Stimulated activated CD8-positive, alpha-beta memory T cell treated with anti-CD3 and anti-CD28 coated beads, Interleukin-4, amount 100 ng/mL, for 24 hours (primary cell): ENCODE results near the gene RHOV.

Experiments used
- DNase-seq: peaks from one replicate; pipeline ENCODE4 v3.0.0-alpha.2; 2020; ENCODE audit warnings: low read depth

RHOV gene

DNA sequence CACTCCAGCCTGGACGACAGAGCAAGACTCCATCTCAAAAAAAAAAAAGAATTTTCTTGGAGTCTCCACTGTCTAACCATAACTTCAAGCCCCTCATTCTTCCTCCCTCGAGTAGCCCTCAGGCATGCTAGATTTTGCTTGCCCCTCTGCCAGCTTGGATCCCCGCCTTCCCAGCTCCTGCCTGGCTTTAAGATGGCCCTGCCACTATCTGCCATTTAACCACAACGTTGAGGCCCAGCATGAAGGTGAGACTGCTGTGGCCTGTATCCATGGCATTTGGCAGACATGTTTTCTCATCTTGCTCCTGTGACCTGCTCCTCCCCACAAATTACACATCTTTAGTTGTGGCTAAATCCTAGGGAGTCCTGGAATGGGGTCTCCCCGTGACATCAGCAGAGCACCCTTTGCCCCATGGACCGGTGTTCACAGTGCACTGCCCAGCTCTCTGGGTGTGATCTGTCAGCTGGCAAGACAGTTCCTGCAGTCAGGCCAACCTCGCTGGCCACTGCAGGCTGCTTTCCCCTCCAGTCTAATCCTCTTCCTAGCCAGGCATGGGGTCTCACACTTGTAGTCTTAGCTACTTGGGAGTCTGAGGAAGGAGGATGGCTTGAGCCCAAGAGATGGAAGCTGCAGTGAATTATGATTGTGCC is 30.6 kb upstream of the RHOV start:
- no peak for DNase-seq

DNA sequence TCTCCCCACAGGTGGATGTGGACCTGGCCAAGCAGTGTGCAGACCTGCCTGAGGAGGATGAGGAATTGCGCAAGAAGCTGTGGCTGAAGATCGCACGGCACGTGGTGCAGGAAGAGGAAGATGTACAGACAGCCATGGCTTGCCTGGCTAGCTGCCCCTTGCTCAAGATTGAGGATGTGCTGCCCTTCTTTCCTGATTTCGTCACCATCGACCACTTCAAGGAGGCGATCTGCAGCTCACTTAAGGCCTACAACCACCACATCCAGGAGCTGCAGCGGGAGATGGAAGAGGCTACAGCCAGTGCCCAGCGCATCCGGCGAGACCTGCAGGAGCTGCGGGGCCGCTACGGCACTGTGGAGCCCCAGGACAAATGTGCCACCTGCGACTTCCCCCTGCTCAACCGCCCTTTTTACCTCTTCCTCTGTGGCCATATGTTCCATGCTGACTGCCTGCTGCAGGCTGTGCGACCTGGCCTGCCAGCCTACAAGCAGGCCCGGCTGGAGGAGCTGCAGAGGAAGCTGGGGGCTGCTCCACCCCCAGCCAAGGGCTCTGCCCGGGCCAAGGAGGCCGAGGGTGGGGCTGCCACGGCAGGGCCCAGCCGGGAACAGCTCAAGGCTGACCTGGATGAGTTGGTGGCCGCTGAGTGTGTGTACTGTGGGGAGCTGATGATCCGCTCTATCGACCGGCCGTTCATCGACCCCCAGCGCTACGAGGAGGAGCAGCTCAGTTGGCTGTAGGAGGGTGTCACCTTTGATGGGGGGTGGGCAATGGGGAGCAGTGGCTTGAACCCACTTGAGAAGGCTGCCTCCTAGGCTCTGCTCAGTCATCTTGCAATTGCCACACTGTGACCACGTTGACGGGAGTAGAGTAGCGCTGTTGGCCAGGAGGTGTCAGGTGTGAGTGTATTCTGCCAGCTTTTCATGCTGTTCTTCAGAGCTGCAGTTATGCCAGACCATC is 28.8 kb upstream of the RHOV start:
- no peak for DNase-seq

DNA sequence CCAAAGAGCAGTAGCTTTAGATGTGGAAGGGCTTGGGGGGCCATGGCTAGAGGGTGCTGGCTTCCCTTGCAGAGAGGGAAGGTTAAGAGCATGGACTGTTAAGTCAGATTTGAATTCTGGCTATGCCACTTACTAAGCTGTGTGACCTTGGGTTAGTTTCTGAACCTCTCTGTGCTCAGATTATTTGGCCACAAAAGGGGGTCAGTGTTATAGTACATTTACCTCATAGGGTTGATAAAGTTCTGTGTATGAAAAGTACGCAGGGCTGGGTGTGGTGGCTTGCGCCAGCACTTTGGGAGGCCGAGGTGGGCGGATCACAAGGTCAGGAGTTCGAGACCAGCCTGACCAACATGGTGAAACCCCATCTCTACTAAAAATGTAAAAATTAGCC is 27.0 kb upstream of the RHOV start:
- DNase-seq, result no peak

DNA sequence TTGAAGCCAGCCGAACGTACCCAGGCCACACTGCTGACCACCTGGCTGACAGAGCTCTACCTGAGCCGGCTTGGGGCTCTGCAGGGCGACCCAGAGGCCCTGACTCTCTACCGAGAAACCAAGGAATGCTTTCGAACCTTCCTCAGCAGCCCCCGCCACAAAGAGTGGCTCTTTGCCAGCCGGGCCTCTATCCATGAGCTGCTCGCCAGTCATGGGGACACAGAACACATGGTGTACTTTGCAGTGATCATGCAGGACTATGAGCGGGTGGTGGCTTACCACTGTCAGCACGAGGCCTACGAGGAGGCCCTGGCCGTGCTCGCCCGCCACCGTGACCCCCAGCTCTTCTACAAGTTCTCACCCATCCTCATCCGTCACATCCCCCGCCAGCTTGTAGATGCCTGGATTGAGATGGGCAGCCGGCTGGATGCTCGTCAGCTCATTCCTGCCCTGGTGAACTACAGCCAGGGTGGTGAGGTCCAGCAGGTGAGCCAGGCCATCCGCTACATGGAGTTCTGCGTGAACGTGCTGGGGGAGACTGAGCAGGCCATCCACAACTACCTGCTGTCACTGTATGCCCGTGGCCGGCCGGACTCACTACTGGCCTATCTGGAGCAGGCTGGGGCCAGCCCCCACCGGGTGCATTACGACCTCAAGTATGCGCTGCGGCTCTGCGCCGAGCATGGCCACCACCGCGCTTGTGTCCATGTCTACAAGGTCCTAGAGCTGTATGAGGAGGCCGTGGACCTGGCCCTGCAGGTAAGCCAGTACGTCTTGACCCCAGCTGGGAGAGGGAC is 26.4 kb upstream of the RHOV start:
- no peak for DNase-seq

DNA sequence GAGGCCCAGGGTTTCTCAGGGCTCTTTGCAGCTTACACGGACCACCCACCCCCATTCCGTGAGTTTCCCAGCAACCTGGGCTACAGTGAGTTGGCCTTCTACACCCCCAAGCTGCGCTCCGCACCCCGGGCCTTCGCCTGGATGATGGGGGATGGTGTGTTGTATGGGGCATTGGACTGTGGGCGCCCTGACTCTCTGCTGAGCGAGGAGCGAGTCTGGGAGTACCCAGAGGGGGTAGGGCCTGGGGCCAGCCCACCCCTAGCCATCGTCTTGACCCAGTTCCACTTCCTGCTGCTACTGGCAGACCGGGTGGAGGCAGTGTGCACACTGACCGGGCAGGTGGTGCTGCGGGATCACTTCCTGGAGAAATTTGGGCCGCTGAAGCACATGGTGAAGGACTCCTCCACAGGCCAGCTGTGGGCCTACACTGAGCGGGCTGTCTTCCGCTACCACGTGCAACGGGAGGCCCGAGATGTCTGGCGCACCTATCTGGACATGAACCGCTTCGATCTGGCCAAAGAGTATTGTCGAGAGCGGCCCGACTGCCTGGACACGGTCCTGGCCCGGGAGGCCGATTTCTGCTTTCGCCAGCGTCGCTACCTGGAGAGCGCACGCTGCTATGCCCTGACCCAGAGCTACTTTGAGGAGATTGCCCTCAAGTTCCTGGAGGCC is 25.6 kb upstream of the RHOV start:
- DNase-seq, result no peak

DNA sequence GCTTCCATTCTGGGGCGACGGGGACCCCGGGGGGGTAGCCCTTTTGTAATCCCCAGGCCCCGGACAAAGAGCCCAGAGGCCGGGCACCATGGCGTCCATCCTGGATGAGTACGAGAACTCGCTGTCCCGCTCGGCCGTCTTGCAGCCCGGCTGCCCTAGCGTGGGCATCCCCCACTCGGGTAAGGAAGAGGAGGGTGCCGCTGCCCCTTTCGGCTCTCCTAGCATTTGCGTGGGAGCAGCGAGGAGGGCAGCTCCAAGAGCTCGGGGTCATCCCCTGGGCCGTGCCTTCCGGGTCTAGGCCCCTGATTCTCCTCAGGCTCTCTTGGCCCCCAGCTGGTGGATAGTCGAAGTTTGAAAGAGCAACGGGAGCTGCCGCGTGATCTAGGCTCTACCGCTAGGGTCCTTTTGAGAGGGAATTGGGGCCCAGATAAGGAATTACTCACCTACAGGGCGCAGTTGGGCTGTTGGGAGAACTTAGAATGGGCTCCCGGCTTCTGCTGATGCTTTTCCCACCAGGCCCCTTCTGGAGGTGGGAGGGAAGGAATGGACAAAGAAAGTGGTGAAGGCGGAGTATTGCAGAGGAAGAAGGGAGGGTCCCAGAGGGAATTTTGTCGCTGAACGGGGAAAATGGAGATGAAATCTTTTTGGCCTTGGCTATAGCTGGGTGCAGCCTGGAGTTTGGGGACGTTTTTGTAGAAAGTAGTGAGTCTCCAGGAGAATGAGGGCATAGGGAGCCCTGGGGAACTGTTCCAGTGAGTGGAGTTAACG is 20.8 kb upstream of the RHOV start:
- peak; percentile 31 for DNase-seq

DNA sequence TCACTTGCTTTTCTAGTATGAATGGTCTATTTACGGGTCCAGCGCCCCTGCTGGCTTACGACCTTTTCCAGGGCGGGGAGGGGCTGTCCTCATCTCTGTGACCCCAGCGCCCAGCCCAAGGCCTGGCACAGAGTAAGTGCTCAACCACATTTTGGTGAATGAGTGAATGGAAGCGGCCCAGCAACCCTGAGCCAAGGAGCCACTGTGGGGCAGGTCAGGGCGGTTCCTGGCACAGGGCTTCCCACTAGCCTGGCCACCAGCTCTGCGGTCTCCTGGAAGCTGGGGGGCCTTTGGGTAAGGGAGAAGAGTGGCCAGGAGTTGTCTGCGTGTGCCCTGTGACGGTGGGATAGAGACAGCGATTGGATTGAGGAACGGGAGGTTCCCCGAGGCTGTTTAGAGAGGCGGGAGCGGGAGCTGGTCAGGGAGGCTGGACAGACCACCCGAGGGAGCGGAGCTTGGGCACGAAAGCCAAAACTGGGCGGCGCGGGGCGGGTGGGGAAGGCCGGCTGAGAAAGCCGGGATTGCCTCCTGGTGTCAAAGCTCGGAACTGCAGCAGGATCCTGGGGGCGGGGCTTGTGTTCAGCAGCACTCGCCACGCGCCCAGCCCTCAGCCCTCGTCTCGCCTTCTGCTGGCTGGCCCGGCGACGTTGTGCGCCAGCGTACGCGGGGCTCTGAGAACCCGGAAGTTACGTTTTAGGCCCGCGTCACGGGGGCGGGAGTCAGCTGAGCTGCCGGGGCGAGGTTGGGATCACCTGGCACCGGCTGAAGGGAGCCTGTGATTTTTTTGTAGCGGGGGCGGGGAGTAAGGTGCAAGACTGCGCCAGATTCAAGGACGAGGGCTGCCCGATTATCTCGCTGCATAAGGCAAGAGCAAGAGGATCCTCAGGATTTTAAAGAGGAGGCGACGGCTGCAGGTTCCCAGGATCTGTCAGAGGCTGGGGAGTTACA is 20.0 kb upstream of the RHOV start, which contains the start of gene VPS18:
Gene VPS18, plus strand, starts transcription at position 718 of the 948 bp plus-strand sequence. CDS start 319 bp downstream, outside the sequence.
- peak; percentile 98 for DNase-seq

DNA sequence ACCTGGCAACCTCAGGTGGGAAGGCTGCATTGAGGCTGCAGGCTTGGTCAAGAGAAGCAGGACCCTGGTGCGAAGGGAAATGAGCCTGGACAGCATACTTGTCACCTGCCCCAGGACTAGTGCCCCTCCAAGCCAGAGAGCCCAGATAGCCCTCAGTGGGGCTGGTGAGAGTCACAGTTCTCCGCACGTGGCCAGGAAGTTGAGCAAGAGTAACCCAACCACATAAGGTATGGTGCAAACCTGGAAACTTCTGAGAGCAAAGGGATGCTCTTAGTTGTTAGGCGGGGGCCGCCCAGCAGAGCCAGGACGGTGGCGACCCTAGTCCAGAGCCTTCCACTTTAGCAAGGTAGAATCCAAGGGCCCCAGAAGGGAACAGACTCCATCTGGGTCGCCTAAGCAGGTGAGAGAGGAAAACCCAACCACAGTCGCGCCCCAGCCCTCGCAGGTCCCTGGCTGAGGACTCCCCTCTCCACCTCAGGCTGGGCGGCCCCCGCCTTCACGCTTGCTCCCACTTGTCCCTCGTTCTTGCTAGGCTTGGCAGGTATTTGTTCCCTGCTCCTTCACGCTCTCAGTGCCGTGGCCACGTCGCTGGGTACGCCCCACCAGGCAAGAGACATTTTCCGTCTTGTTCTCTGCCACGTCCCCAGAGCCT is 19.1 kb upstream of the RHOV start:
- no peak for DNase-seq

DNA sequence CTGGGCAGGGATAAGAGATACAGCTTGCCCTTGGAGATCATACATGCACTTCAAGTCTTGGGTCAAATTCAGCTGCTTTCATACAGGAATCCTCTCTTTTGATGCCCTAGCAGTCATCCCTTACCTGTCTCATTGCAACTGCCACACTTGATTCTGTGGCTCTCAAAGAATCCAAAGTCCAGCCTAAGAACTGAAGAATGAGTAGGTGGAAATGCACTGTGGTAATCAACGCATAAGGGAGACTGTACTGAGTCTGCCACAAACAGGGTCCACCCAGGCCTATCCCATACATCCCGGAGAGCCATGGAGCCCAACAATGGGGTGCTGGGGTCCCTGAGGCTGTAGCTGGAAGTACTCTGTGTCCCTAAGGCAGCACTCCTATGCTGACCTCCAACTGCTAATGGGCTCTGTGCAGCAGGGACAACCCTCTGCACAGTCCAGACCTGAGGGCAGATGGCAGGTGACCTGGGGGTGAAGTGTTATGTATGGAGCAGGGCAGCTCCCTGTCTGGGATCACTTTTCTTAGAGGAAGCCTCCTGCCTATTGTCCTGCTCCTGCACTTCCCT is 18.5 kb upstream of the RHOV start:
- no peak for DNase-seq

DNA sequence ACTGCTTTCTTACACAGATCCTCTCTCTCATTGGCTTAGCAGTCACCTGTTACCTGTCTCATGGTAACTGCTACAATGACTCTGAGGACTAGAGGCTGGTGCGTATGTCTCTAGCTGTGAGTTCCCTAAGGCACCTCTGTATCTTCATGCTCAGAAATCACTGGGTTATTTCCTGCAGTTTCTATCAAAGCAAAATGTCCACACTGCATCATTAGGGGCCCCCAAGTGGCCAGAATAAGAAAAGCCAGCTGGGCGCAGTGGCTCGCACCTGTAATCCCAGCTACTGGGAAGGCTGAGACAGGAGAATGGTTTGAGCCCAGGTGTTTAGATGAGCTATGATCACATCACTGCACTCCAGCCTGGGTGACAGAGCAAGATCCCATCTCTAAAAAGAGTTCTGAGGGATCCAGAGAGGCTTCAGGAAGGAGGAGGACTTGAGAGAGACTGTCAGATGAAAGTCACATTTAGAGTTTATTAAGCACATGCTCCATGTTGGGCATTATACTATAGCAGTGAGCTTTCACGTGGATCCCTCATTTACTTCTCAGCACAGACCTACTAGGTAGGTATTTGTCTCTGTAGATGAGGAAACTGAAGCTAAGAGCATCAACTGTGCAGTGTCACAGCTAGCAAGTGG is 17.9 kb upstream of the RHOV start:
- DNase-seq, result no peak

DNA sequence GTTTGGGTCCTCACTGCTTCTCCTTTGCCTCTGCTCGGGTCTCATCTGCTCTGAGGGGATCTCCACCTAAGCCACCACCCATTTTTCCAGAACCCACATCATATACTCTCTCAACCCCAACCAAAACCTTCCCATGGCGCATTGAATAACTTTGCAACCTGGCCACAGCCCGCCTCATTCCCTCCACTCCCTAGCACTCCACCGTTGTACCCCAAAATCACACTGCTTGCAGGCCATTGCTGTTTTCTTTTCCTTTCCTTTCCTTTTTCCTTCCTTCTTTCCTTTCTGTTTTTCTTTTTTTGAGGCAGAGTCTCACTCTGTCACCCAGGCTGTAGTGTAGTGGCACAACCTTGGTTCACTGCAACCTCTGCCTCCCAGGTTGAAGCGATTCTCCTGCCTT is 17.1 kb upstream of the RHOV start:
- DNase-seq, result no peak

DNA sequence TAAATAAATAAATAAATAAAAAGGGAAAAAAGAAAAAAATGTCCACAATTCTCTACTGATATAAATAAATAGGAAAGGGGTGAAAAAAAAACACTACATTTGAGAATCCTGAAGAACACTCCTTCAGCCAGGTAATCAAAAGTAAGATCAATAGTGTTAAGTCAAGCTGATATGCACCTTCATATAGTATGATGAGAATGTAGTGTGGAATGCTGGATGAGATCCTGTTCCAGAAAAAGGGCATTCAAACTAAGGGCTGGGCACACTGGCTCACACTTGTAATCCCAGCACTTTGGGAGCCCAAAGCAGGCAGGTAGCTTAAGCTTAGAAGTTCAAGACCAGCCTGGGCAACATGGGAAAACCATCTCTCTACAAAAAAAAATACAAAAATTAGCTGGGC is 15.1 kb upstream of the RHOV start:
- no peak for DNase-seq

DNA sequence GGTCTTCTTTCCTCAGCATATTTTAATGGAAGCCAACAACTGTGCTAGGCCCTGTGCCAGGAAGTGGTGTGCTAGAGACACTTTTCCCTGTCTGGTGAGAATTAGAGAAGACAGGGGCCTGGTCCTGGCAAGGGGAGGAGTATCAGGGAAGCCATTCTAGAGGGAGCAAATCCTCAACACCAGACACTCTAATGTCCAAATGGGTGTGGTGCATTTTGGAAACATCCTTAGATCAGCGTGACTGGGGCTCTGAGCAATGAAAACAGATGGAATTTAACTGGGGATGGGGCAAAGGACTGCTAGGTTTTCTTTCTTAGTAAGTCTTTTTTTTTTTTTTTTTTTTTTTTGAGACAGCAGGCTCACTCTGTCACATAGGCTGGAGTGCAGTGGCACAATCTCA is 12.6 kb upstream of the RHOV start:
- no peak for DNase-seq

DNA sequence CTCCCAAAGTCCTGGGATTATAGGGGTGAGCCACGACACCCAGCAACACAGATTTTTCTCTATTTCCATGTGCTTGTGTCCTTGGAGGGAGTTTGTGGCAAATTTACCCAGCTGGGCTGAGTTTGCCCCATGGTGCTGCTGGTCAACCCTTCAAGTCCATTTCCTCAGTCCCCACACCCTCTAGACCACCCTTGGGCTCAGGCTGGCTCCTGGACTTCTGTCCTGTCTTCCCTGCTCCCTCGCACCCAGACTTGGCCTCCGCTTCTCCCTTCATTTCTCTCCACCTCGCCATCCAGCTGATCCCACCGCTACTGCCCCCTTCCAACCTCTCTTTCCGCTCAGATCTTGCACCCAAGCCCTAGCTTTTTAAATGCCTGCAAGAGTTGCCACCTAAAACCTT is 7.3 kb upstream of the RHOV start:
- DNase-seq, result no peak

DNA sequence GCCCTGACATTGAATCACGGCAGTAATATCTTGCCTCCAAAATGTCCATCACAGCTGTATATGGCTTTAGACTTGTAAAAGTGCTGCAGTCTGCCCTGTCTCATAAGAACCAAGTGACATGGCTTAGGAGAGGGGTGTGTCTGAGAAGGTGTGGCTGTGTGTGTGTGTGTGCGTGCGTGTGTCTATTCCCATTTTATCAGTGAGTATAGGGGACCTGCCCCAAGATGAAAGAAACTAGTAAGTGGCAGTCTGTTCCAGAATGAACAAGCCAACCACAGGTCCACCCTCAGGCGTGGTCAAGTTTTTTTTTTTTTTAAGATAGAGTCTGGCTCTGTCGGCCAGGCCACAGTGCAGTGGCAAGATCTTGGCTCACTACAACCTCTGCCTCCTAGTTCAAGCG is 5.6 kb upstream of the RHOV start:
- DNase-seq, result no peak

DNA sequence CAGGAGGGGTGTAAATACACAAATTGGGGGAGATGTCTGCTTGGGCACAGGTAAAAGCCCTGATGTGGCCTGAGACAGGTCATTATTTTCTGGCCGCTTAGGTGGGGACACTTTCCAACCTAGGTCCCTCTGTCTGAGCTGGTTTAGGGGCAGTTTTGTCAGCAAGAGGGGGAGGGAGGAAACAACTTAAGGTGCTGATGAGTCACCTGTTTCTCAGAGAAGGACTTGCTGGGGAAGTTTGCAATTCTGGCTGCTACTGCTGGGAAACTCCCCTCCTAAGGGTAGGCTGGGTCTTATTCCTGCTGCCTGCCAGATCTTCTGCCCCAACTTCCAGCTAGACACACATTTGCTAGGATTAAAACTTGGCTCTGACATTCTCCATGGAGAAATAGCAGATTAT is 4.8 kb upstream of the RHOV start:
- DNase-seq, result no peak

DNA sequence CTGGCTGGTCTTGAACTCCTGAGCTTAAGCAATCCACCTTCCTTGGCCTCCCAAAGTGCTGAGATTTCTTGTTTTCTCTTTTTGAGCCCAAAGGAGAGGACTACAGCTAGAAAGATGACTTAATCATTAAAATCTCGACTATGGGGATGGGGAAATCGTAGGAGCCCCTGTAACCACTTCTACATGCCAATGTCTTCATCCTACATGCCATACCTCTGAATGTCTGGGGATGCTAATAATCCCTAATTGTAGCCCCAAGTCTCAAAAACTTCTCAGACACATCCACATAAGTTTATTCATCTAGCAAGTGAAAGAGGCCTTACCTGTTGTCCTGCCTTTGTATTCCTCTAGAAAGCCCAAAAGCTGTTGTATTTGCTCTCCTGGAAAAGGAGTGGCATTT is 3.7 kb upstream of the RHOV start:
- DNase-seq, result no peak

DNA sequence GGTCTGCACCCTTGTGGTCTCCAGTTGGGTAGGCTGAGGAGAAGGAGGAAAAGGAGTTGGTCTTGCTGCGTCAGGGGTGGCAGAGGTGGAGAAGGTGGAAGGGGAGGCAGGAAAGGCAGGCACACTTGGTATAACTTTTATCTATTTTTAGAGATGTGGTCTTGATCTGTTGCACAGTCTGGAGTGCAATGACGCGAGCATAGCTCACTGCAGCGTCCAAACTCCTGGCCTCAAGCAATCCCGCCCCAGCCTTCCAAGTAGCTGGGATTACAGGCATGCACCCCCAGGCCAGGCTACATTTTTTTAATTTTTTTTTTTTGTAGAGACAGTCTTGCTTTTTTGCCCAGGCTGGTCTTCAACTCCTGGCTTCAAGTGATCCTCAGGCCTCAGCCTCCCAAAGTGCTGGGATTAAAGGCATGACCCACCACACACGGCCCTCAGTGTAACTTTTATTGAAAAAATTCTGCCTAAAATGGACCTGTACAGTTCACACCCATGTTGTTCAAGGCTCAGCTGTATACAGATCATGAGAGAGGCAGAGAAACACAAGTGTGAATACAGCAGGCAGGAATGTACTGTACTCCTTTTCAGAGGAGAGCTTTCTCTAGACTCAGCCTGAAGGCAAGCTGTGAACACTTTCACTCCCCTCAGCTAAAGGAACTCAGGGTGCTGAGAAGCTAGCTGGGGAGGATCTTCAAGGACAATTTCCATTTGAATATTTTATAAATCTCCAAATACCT is 2.1 kb upstream of the RHOV start:
- DNase-seq, result no peak
